Loucy (cell line): ENCODE data around the gene ZNF644.

ENCODE experiments used
- H2AFZ ChIP-seq: fragments of 200-600 bp; sonication (generic); 2 replicates; pipeline ENCODE4 v1.6.0; 2016; ENCODE audit warnings: antibody characterized with exemption, mild to moderate bottlenecking, low read length, moderate library complexity
- H3F3A ChIP-seq: fragments of 200-600 bp; 2 replicates; pipeline ENCODE4 v1.6.0; 2016; ENCODE audit warnings: antibody characterized with exemption, low read depth, mild to moderate bottlenecking
- H3K27me3 ChIP-seq: fragments of 200-600 bp; sonication (generic); 2 replicates; pipeline ENCODE4 v1.6.1; 2014; ENCODE audit warnings: low read length, mild to moderate bottlenecking; ENCODE audit not compliant: insufficient read depth, poor library complexity, severe bottlenecking
- H3K36me3 ChIP-seq: fragments of 200-600 bp; sonication (generic); 2 replicates; pipeline ENCODE4 v1.6.1; 2016; ENCODE audit warnings: low read length; ENCODE audit not compliant: insufficient read depth
- H3K4me1 ChIP-seq: fragments of 200-600 bp; sonication (generic); 2 replicates; pipeline ENCODE4 v1.5.1; 2014; ENCODE audit warnings: low read length, mild to moderate bottlenecking; ENCODE audit not compliant: insufficient read depth, poor library complexity, severe bottlenecking
- H3K4me2 ChIP-seq: fragments of 200-600 bp; sonication (generic); 2 replicates; pipeline ENCODE4 v1.6.0; 2014; ENCODE audit warnings: antibody characterized with exemption, low read length, low read depth, mild to moderate bottlenecking; ENCODE audit not compliant: poor library complexity, severe bottlenecking
- H3K4me3 ChIP-seq: fragments of 200-600 bp; sonication (generic); 2 replicates; pipeline ENCODE4 v1.5.1; 2014; ENCODE audit warnings: low read length, mild to moderate bottlenecking, mixed read lengths; ENCODE audit not compliant: poor library complexity, severe bottlenecking
- H3K79me2 ChIP-seq: fragments of 200-600 bp; sonication (generic); 2 replicates; pipeline ENCODE4 v1.6.1; 2014; ENCODE audit warnings: low read length; ENCODE audit not compliant: insufficient read depth
- H3K9ac ChIP-seq: fragments of 200-600 bp; sonication (generic); 2 replicates; pipeline ENCODE4 v1.6.0; 2014; ENCODE audit warnings: mild to moderate bottlenecking, low read depth, low read length, moderate library complexity; ENCODE audit not compliant: poor library complexity, severe bottlenecking
- H3K9me2 ChIP-seq: fragments of 200-600 bp; sonication (generic); replicated peaks from 2 replicates; pipeline ENCODE4 v1.6.1; 2016; ENCODE audit warnings: low read depth, low read length, mixed read lengths
- H3K9me3 ChIP-seq: fragments of 200-600 bp; sonication (generic); 2 replicates; pipeline ENCODE4 v1.6.1; 2014; ENCODE audit warnings: mild to moderate bottlenecking, antibody characterized with exemption, low read length, low read depth; ENCODE audit not compliant: insufficient read depth
- H4K20me1 ChIP-seq: fragments of 200-600 bp; sonication (generic); 2 replicates; pipeline ENCODE4 v1.6.0; 2014; ENCODE audit warnings: antibody characterized with exemption, low read length, mild to moderate bottlenecking; ENCODE audit not compliant: insufficient read depth, poor library complexity, severe bottlenecking
- CTCF ChIP-seq: fragments of 200-600 bp; sonication (generic); conservative IDR thresholded peaks from 2 replicates; pipeline ENCODE4 v1.5.1; 2014; ENCODE audit warnings: mild to moderate bottlenecking, antibody characterized with exemption, low read length
- EZH2phosphoT487 ChIP-seq: fragments of 200-600 bp; IDR thresholded peaks from 2 replicates; pipeline ENCODE4 v1.6.1; 2018; ENCODE audit warnings: antibody characterized with exemption, mild to moderate bottlenecking, moderate library complexity, borderline replicate concordance

Gene ZNF644

GRCh38 chr1:90963236-90963635 is 58.6 kb downstream of the ZNF644 start:
- TF ChIP-seq CTCF (no peak), EZH2phosphoT487 (no peak)
- H3K4me2 ChIP-seq: no peak overlapping the region
- H2AFZ ChIP-seq: no peak overlapping the region
- H3K27me3 ChIP-seq: no peaks in the 10 kb centered on the region
- H3K36me3 ChIP-seq: peaks cover 13% of the 10 kb centered on the region
- no peak overlapping the region for H3K9ac ChIP-seq
- H3K9me3 ChIP-seq: peaks cover 4% of the 10 kb centered on the region; the same call in 1 of the 2 replicates
- no peak overlapping the region for H3K4me3 ChIP-seq
- no peaks in the 10 kb centered on the region for H3F3A ChIP-seq
- H3K4me1 ChIP-seq: no peaks in the 10 kb centered on the region
- peaks cover 84% of the 10 kb centered on the region for H4K20me1 ChIP-seq
- no peaks in the 10 kb centered on the region for H3K9me2 ChIP-seq
- H3K79me2 ChIP-seq: peaks cover 86% of the 10 kb centered on the region

GRCh38 chr1:90959352-90960206 is 62.3 kb downstream of the ZNF644 start:
- Histone ChIP-seq H3K9me3 (peaks cover 4% of the 10 kb centered on the region; the same call in 1 of the 2 replicates), H3K36me3 (peaks cover 14% of the 10 kb centered on the region; the same call in 1 of the 2 replicates), H3K4me3 (no peak overlapping the region), H2AFZ (no peak overlapping the region), H3K79me2 (peaks cover 93% of the 10 kb centered on the region), H3F3A (no peaks in the 10 kb centered on the region), H3K4me1 (no peaks in the 10 kb centered on the region), H3K9me2 (no peaks in the 10 kb centered on the region), H3K4me2 (no peak overlapping the region), H3K9ac (no peak overlapping the region), H3K27me3 (no peaks in the 10 kb centered on the region), H4K20me1 (peaks cover 79% of the 10 kb centered on the region)
- TF ChIP-seq CTCF (no peak), EZH2phosphoT487 (no peak)

GRCh38 chr1:90957497-90957896 is 64.3 kb downstream of the ZNF644 start:
- H3K36me3 ChIP-seq: peaks cover 14% of the 10 kb centered on the region; the same call in 1 of the 2 replicates
- H2AFZ ChIP-seq: no peak overlapping the region
- no peak overlapping the region for H3K4me3 ChIP-seq
- no peaks in the 10 kb centered on the region for H3K9me2 ChIP-seq
- no peaks in the 10 kb centered on the region for H3K4me1 ChIP-seq
- no peak overlapping the region for H3K9ac ChIP-seq
- H3K79me2 ChIP-seq: peaks cover 99% of the 10 kb centered on the region
- peaks cover 4% of the 10 kb centered on the region; the same call in 1 of the 2 replicates for H3K9me3 ChIP-seq
- H3F3A ChIP-seq: no peaks in the 10 kb centered on the region
- H3K4me2 ChIP-seq: no peak overlapping the region
- peaks cover 77% of the 10 kb centered on the region for H4K20me1 ChIP-seq
- H3K27me3 ChIP-seq: no peaks in the 10 kb centered on the region
- TF ChIP-seq EZH2phosphoT487 (no peak), CTCF (no peak)
